Measurements from ENCODE around the gene TYMS.
"Not testable (repeated sequence)": the region's sequence is repeated elsewhere in the genome, so short reads cannot be mapped to it uniquely, and the experiment has no call there.

TYMS gene

DNA sequence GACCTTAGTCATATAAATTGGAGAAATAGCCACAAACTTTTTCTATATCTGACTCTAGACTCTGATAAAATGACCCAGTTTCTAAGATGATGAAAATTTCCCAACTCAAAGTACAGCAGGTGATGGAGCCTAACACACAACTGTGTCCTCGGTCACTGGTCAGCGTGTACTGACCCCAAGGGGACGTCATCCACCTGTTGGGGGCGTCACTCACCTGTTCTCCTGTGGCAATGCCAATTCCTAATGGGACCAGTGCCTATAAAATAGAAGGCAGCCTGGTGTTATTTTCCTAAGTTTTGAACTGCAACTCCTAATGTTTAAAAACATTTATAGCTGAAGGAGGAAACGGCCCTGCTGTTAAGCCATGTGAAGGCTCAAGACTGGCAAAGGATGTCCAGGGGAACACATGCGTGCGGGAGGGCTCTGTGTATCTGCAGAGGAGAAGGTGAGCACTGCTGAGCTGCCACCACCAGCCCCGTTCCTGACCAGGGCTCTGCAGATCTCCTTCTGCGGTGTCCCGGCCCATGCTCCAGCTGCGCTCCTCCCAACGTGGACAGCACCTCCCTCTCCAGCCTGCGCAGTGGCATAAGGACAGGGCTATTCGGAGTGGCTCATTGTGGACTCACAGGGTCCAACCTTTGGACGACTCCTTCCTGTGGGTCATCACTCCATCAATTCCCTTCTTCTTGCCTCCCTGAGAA is 21.2 kb downstream of the TYMS start:
- no peak for DNase-seq

DNA sequence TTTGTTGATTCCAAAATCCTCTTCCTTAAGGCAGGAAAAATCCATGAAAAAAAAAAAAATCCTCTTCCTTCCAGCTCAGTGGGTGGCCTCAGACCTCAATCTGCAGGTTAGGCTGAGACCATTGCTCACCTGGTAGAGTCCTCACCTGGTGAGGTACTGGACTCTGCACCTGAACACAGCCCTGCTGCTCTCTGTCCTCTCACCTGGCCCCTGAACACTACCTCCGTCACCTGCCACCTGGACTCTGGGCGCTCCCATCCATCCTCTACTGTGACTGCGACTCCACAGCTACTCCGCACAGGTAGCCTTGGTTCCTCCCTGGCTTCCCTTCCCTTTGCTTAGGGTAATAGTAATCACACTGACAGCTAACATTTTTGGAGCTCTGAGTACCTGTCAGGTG is 22.1 kb downstream of the TYMS start:
- no peak for DNase-seq

DNA sequence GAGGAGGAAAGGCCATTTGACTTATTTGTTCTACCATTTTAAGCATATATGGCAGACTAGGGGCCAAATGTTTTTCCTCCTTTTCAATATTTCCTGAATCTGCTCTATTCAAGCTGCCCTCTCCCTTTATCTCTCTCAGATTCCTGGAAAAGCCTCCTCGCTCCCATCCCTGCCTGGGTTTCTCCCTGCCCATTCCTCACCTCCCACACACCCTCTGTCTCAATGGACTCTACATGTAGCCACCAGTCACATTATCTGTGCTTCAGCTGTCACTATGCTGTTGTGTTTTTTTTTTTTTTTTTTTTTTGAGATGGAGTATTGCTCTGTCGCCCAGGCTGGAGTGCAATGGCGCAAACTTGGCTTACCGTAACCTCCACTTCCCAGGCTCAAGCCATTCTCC is 22.9 kb downstream of the TYMS start:
- DNase-seq, result no peak

DNA sequence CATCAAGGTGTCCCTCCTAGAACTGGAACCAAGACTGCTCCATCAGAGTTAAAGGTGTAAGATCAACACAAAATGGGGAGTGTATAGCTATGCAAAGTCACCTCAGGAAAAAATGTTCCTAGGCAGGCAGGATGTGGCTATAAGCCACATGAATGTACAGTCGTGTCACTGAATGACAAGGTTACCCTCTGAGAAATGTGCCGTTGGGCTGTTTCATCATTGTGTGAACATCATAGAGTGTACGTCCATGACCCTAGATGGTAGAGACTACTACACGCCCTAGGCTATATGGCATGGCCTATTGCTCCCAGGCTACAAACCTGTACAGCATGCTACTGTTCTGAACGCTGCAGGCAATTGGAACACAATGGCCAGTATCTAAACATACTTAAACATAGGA is 24.5 kb downstream of the TYMS start:
- peak in 2 of 5 donors; percentile 15 to 96 for DNase-seq

DNA sequence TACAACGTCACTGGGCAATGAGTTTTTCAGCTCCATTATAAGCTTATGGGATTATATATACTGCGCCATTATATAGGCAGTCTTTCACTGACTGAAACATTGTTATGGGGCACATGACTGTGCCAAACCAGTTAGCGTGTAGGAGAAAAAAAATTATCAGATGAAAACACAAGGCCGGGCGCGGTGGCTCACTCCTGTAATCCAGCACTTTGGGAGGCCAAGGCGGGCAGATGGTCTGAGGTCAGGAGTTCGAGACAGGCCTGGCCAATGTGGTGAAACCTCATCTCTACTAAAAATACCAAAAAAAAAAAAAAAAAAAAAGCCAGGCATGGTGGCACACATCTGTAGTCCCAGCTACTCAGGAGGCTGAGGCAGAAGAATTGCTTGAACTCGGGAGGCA is 25.0 kb downstream of the TYMS start:
- DNase-seq, result not testable (repeated sequence)

DNA sequence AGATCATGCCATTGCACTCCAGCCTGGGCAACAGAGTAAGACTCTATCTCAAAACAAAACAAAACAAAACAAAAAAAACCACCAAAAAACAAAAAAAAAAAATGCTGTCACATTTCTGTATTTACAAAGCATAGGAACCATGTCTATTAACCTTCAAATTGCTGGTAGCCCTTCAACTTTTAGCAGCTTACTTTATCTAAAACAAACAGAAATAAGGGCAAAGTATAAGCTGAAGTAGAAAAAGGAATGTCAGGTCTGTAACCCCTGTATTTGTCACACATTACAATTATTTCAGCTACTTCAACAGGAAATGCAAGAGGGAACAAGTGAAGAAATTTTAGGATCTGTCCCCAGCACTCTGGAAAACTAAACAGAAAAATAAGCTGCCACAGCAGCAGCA is 25.4 kb downstream of the TYMS start:
- no peak for DNase-seq

DNA sequence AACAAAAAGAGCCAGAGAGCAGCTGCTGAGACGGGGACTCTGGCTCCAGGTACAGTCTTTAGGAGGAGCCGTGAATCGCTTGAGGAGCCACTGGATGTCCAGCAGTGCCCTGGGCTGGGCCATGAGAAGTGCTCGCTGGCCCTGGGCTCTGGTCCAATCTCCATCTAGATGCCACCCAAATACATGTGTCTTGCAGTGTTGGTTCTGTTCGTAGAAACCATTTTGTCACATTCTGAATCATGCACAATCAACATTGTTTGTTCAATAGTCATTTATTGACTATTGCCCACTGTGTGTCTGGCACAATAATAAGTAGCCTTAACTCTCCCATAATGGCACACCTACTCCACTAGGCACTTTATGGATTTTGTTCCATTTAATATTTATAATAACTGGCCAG is 26.1 kb downstream of the TYMS start:
- DNase-seq, result no peak

DNA sequence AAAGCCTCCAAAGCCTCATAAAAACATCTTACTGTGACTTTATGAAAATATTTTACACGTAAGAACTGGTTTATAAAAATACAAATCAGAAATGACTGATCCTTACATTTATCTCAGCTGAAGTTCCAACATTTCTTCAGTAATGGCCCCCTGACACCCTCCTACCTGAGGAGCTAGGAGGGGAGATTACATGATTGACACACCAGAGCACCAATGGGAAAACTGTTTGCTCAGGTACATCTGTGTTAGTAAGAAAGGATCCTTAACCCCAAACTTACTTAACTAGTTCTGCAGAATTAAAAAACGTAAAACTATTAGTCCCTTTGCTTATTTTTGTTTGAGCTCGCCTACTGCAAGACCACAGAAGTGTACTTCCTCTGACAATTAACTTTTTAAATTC is 28.0 kb downstream of the TYMS start:
- no peak for DNase-seq

DNA sequence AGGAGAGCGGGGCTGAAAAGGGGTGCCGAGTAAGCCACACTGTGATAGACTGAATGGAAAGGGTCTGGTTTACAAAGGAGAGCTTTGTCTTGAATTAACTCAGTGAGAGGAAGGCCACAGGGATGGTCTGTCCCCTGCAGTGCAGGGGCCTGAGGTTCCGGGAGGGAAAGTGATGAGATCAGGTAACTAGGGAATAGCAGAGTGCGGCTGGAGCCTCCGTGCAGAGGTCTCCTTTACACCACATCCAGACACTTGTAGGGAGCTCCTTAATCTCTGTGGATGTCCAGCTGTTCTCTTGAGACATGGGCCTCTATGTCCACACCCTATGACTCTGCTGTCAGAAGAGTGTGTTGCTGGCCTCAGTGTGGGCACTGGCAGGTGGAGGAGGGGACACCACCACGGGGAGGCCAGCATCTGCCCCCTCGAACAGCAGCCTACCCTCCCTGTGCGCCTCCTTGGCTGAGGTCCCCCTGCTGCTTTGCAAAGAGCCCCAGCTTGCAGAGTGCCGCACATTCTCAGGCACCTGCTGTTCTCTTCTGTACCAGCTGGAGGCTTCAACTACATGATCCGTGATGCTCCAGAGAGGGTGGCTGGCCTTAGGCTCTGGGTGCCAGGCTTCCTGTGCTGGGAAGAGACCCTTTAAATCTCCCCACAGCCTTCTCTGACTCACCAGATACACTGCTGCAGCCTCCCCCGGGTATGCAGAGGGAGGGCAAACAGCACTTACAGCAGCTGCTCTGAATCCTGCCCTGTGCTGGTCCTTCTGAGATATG is 29.1 kb downstream of the TYMS start:
- no peak for DNase-seq

DNA sequence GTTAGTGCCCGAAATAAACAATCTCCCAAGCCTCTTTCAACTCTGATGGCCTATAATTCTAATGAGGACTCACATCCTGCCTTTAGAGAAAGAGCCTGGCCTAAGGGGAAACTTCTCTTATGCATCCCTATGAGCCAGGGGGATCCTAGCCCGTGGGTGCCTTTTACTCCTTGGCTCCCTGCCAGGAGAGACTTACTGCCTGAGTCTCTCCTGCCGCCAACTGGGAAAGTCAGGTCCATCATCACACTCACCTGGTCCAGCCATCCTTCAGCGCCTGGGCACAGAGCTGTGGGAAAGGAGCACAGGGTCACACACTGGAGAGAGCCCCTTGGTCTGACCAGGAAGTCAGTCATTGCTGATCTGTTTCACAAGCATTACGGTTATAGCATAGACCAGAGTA is 30.9 kb downstream of the TYMS start:
- DNase-seq, result no peak

DNA sequence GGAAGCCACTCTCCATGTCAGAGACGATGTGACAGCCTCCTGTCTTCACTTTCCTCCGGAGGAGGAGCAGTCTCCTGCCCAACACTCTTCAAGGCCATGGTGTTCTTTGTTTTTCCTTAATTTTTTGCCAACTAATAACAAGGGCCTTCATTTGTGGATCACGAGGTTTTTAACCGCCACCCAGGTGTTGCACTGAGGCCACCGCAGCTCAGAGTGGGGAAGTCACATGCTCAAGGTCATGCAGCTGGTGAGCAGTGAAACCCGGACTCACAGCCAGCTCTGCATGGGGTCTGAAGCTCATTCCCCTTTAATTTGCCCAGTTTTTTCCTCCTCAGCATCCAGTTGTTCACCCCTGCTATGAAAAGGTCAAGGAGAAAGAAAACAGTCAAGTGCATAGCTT is 35.4 kb downstream of the TYMS start:
- DNase-seq, result no peak

DNA sequence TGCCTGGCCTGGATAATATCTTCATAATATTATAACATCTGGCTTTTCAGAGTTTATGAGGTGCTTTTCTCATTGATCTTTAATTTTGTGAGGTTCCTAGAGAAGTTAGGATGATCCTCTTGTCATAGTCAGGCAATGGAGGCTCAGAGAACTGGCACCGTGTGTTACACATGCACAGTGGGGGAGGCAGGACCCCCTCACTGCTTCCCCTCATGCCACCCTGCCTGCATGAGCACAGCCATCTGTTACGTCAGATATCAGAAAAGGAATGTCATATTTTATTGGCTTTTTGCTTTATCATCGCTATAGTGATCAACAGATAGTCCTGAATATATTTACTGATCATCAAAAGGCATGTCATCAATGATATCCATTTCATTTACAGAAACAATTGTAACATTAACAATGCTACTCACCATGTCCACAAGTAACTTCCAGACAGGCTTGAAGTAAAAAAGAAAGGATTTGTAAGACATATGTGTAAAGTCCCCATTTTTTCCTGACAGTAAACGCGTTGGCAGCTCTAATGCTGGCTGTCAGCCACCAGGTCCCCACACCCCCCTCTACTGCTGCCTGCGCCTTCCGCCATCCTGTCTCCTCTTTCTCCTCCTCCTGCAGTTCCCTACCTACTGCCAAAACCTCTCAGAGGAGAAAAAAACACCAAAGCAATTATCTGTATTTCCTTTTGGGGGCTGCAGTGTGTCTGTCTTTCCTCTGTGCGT is 36.2 kb downstream of the TYMS start:
- DNase-seq, result no peak

DNA sequence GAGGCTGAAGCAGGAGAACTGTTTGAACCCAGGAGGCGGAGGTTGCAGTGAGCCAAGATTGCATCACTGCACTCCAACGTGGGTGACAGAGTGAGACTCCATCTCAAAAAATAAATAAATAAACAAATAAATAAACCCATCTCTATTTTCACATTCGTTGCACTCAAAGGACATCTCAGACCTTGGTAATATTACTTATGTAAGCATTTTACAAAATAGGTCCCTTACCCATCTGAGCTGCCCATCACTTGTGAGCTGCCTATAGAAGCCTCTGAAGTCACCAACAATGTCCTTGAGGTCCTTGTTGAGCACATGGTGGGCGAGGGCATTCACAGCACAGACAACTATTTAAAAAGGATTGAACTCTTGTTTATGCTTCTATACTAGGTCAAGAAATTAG is 39.6 kb downstream of the TYMS start:
- no peak for DNase-seq

DNA sequence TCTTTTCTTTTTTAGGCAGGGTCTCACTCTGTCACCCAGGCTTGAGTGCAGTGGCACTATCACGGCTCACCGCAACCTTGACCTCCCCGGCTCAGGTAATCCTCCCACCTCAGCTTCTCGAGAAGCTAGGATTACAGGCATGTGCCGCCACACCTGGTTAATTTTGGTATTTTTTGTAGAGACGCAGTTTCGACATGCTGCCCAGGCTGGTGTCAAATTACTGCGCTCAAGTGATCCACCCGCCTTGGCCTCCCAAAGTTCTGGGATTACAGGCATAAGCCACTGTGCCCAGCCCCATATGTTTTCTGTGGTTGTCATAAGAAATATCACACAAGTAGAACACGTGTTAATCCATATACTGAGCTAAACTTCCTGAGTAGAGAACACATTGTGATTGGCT is 40.3 kb downstream of the TYMS start:
- DNase-seq, result no peak

DNA sequence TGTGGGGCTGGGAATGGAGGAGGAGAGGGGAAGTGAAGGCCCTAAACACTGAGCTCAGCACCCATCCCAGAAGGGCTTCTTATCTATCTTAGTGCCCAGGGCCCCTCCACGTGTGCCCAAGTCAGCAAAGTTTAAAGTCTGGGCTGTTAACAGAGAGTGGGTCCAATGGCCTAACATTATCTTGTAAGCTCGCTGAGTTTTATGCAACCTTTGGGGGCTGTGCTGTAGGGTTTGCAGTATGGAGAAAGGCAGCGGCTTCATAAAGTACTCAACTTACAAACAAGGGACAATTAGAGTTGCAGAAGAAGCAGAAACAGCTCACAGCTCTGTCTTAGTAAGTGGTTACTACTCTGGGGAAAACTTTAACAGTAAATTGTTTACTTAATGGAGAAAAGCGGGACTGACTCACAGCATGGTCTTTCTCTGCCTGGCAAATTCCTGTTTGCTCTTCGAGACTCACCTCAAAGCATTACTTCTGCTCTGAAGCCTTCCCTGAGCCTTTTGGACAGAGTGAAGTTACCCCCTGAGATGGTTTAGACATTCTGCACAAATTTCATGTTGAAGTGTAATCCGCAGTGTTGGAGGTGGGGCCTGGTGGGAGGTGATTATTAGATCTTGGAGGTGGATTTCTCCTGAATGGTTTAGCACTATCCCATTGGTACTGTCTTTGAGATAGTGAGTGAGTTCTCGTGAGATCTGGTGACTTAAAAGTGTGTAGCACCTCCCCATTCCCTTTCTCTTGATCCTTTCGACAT is 45.9 kb downstream of the TYMS start:
- DNase-seq, result no peak

DNA sequence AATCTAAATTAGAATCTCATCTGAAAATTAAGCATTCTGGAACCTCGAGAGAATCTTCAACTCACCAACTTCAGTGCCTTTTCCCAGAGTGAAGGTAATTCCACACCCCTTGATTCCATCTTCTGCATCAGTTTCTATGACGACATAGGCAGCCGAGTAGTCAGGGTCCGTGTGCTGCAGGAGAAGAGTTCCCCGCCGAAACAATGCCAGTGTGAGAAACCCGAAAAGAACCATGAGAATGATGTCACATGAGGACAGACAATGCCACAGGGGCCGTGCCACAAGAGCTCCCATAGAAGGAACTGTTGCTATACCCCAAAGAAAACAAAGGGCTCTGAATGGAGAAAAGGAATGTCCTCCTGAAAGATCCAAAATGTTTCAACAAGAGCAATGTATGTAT is 49.0 kb downstream of the TYMS start:
- no peak for DNase-seq

DNA sequence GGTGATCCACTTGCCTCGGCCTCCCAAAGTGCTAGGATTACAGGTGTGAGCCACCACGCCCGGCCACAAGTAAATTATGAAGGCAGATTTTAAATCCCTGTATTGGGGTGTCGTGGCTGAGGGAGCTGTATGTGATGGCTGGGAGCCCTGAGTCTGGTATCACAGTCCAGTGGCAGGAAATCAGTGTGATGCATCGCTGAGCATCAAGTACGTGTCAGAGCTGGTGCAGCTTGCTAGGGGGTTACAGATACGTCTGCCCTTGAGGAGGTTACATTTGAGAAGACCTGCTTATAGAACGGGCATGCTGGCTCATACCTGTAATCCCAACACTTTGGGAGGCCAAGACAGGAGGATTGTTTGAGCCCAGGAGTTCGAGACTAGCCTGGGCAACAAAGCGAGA is 50.6 kb downstream of the TYMS start:
- no peak for DNase-seq

DNA sequence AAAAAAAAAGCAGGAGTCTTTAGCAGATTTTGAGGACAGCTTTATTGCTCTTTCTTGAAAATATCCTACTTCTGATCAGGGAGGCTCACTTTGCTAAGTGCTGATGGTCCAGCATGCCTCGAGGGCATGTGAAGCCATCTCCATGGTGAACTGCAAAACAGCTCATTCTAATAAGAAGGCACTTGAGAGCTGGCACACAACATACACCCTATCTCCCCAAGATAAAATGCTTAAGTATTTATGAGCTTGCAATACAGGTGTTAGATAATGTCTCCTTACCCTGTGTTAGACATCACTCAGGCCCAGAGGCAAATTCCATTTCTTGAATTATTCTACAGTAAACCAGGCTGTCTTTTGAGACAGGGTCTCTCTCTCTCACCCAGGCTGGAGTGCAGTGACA is 52.3 kb downstream of the TYMS start:
- no peak for DNase-seq

DNA sequence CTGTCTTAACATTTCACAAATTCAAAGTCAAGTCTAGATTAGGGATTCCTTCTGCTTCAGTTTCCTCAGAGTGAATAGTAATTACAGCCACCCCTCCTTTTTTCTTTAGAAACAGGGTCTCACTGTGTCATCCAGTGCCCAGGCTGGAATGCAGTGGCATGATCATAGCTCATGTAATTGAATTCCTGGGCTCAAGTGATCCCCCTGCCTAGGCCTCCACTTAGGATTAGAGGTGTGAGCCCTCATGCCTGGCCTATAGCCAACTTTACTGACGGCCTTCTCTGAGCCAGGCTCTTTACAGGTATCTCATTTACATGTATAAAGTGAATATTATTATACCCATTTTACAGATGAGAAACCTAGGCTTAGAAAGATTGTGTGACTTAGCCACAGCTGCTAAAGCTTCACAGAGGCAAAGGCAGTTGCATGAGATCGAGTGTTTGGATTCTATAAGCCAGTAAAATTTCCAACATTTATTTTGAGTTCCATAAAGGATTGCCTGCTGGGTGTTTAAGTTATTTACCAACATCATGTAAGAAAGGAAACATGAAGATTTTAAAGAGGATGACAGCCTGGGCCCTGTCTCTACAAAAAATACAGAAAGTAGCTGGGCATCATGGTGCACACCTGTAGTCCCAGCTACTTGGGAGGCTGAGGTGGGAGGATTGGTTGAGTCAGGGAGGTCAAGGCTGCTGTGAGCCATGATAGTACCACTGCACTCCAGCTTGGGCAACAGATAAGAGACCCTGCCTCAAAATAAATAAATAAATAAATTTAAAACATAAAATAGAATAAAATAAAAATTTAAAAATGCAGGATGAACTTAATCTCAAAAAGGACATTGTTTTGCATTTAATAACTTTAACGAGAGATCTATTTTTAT is 53.2 kb downstream of the TYMS start:
- no peak for DNase-seq

DNA sequence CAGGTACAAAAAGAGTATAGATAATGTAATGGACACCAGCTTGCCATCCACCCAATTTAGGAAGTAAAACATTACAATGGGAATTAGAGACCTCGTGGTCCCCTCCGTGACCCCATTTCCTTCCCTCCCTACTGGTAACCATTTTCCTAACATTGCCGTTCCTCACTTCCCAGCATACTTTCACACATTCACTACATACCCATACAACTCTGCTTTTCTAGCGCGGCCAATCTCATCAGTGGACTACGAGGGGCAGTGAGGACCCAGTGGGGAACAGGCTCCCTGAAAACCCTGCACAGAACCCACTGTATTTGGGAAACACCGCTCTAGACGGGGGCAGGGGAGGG is 53.8 kb downstream of the TYMS start:
- no peak for DNase-seq

DNA sequence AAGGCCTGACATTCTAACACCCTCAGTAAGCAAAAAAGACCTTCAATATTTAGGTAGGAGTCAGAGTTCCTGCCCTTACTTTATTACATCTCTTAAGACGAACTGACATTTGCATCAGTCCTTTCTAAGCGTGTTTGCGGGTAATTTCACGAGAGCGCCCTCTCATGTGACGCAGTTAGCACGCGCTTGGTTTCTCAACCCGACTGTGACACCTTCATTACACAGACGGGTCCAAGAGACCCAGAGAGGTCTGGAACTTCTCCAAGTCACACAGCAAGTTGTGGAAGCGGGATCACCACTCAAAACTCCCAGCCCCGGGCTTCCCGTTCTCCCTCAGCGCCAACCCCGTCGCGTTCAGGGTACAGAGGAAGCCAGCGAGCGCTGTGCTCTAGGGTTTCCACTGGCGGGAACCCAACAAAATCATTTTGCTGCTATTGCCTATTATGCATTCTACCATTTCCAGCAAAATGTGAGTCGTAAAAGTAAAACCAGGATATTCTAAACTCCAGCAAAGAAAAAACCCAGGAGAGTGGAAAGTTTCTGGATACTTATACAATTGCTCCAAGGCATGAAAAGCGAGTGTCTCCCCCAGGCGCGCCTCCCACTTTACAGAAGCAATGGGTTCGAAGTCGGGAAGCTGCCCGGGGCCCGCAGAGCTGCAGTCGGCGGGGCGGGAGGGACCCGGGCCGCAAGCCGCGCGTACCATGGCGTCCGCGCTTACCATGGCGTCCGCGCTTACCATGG is 54.4 kb downstream of the TYMS start:
- peak; percentile 13 to 87 (median 47) for DNase-seq
